ENCODE measurements around the gene ZCCHC24.
"Not testable (repeated sequence)": the region's sequence is repeated elsewhere in the genome, so short reads cannot be mapped to it uniquely, and the experiment has no call there.

The ZCCHC24 gene

GRCh38 chr10:79342811-79343561 is 102.4 kb downstream of the ZCCHC24 start:
- no peak for DNase-seq

- no peak for DNase-seq
Measured at GRCh38 chr10:79342295-79342761, 103.1 kb downstream of the ZCCHC24 start.

GRCh38 chr10:79340646-79341244 is 104.7 kb downstream of the ZCCHC24 start:
- DNase-seq: no peak

GRCh38 chr10:79339266-79339665 is 106.2 kb downstream of the ZCCHC24 start:
- DNase-seq: no peak

- DNase-seq: not testable (repeated sequence)
Measured at GRCh38 chr10:79337783-79338469, 107.5 kb downstream of the ZCCHC24 start.

- DNase-seq: no peak
Measured at GRCh38 chr10:79336739-79337138, 108.7 kb downstream of the ZCCHC24 start.

- no peak for DNase-seq
Measured at GRCh38 chr10:79336276-79336675, 109.1 kb downstream of the ZCCHC24 start.

- no peak for DNase-seq
Measured at GRCh38 chr10:79335470-79336235, 109.8 kb downstream of the ZCCHC24 start.

- no peak for DNase-seq
Measured at GRCh38 chr10:79335094-79335469, 110.3 kb downstream of the ZCCHC24 start.

GRCh38 chr10:79334573-79334972 is 110.9 kb downstream of the ZCCHC24 start:
- no peak for DNase-seq

- no peak for DNase-seq
Measured at GRCh38 chr10:79333513-79333912, 111.9 kb downstream of the ZCCHC24 start.

- not testable (repeated sequence) for DNase-seq
Measured at GRCh38 chr10:79332610-79333315, 112.7 kb downstream of the ZCCHC24 start.
